GM12801 (cell line): ENCODE data around the gene CIAO1.

Source experiments
- TF ChIP-seq, protein P1 (sequence below): IDR thresholded peaks from one replicate; pipeline ENCODE4 v1.5.1; 2011; ENCODE audit warnings: control low read depth; ENCODE audit not compliant: insufficient read length; ENCODE audit errors: extremely low read depth

Gene CIAO1

GRCh38 chr2:96262306-96262705 lies 3.7 kb upstream of the CIAO1 start:
- TF ChIP-seq, protein P1, sequence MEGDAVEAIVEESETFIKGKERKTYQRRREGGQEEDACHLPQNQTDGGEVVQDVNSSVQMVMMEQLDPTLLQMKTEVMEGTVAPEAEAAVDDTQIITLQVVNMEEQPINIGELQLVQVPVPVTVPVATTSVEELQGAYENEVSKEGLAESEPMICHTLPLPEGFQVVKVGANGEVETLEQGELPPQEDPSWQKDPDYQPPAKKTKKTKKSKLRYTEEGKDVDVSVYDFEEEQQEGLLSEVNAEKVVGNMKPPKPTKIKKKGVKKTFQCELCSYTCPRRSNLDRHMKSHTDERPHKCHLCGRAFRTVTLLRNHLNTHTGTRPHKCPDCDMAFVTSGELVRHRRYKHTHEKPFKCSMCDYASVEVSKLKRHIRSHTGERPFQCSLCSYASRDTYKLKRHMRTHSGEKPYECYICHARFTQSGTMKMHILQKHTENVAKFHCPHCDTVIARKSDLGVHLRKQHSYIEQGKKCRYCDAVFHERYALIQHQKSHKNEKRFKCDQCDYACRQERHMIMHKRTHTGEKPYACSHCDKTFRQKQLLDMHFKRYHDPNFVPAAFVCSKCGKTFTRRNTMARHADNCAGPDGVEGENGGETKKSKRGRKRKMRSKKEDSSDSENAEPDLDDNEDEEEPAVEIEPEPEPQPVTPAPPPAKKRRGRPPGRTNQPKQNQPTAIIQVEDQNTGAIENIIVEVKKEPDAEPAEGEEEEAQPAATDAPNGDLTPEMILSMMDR = no peak

GRCh38 chr2:96264086-96264485 lies 1.9 kb upstream of the CIAO1 start:
- TF ChIP-seq, protein P1 = no peak

GRCh38 chr2:96264656-96265348 lies 1.2 kb upstream of the CIAO1 start:
- TF ChIP-seq, protein P1 = no peak

DNA sequence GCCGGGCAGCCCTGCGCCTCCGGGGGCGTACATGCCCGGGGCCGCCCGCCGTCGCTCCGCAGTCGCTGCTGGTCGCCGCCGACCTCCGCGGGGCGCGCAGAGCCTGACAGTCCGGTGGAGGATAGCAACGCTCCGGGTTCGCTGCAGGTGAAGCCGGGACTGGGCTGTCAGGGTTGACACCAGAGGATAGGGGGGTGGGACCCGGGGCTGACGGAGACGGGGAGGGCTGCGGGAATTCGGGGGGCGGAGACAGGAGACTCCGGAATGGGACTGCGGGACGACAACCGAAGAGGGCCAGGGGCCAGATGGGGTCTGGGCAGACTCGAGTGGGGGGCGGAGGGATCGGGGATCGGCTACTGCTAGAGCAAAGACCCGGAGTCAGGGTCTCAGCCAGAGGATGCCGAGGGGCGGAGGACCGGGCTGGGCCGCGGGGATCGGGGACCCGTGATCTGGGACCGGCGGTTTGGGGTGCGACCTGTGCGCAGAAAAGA lies 631 bp upstream of the CIAO1 start:
- TF ChIP-seq, protein P1 = no peak

DNA sequence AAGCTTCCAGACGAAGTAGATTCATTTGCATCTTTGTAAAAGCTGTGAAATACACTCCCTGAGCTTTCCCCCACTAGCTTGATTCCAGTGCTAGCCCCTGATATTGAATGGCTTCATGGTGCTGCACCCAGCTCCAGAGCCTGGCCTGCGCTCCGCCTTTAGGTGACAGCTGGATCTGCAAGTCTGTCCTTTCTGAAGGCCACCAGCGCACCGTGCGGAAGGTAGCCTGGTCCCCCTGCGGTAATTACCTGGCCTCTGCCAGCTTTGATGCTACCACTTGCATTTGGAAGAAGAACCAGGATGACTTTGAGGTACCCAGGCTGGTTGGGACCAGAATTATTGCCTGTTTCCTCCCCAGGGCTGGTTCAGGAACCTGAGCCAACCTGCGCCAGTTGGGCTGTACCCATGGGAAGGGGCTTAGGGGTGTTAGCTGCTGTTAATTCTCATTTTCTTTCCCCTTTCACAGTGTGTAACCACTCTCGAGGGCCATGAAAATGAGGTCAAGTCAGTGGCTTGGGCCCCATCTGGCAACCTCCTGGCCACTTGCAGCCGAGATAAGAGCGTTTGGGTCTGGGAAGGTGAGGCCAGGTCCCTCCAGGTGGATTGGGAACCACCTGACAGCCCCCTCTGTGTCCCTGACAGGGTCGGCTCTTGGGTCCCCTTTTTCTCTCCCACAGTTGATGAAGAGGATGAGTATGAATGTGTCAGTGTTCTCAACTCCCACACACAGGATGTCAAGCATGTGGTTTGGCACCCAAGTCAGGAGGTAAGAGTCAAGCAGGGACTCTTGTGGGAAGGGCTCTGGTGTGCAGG lies 1.3 kb downstream of the CIAO1 start:
- TF ChIP-seq, protein P1 = no peak

GRCh38 chr2:96271995-96272394 lies 6.0 kb downstream of the CIAO1 start:
- TF ChIP-seq, protein P1 = no peak

DNA sequence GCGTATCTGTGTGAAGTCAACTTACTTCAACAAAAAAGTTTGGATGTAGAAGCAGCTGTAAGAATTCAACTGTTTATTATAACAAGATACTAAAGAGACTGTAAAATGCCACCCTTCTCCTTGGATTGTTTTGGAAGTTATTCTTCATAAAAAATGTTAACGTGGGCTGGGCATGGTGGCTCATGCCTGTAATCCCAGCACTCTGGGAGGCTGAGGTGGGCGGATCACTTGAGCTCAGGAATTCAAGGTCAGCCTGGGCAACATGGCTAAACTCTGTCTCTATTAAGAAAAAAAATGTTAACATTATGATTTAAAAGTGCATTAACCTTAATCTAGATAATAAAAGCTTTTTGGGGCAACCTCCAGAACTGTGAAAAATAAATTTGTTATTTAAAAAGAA lies 7.7 kb downstream of the CIAO1 start:
- TF ChIP-seq, protein P1 = no peak
